GOT3 (cell line): ENCODE results near the gene GUCA2A.

Experiments used
- DNase-seq: peaks from one replicate; lab custom pipeline; 2025; ENCODE audit warnings: mixed read lengths; lab: John Stamatoyannopoulos, UW

The GUCA2A gene

DNA sequence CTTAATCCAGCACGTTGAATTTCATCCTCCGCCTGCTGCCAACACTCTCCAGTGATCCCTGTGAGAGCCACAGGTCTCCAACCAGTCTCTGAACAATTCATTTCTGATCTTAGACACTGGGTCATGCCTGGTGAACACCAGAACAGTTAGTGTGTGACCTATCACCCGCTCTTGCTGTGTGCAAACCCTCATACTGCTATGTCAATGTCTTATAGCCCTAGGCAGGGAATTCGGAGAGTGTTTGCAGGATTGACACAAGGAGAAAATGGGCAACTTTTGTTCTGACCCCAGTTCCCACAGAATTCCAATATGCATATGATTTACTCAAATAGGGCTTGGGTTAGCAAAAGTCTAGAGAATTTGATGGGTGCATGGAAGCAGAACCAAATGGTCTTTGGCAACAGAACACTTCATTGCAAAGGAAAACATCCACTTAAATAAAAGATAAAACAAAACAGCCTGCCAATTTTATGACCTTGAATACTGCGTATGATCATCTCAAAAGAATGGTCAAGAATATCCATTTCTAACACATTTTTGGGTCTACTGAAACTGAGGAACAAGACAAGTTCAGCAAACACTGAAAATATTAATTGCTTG lies 34.4 kb downstream of the GUCA2A start:
- no peak for DNase-seq

DNA sequence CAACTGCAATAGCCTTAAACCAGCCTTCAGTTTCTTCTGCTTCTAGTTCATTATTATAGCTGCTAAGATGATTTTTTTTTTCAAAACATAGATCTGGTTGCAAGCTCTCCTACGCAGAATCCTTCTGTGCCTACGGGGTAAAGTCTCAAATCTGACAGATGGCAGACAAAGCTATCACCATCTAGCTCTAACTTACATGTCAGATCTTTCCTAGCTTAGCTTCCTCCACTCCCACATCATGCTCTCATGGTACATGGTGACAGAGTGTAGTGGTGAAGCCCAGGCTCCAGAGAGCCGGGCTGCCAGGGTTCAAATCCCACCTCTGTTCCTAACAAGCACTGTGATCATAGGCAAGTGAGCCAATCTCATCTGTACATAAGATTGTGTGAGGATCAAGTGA lies 35.6 kb downstream of the GUCA2A start:
- DNase-seq = no peak

DNA sequence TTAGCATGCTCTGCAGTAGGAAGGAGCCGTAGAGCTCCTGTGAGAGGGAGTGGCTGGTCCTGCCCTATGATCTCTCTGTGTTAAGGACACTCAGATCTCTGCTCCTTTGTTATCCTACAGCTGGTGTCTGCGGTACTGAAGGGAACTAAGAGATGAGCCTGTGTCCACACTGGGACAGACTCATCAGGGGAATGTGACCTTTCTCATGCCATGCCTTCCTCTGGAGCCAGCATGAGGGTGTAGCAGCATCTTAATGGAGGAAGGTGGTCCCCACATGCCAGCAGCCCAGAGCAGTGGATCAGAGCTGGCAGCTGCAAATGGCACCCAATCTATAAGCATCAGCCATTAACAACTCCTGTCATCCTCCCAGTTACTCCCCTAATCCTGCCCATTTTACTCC lies 36.0 kb downstream of the GUCA2A start:
- DNase-seq = no peak

DNA sequence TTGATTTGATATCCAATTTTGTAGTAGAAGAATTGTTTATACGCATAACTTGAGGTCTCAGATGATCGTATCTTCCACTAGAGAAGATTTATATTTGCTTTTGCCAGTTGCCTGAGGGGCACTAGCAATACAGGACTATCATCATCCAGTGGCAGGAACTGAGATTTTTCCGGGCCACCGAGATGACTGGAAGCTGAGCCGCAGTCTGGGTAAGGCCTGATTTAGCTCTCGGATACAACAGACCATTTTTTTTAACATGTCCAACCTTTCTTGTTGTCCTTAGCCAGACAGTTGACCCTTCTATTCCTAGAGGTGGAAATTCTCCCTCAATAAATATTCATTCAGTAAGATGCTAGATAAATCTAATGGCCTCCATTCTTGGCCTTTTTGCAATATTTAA lies 36.8 kb downstream of the GUCA2A start:
- DNase-seq = no peak

DNA sequence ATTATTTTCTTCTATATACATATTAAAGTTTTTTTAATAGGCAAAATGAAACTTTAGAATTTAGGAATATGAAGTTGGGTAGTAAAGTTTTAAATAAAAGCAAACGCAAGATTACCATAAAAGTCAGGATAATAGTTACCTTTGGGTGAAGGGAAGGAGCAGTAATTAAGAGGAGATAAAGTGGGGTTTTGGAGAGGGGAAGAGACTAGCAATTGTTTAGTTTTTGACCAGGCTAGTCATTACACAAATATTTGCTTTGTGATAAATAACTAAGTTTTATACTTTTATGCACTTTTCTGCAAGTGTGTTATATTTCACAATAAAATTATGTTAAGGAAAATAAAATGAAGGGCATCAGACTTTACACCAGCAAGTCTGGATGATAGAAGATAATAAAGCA lies 39.0 kb downstream of the GUCA2A start:
- DNase-seq = no peak

DNA sequence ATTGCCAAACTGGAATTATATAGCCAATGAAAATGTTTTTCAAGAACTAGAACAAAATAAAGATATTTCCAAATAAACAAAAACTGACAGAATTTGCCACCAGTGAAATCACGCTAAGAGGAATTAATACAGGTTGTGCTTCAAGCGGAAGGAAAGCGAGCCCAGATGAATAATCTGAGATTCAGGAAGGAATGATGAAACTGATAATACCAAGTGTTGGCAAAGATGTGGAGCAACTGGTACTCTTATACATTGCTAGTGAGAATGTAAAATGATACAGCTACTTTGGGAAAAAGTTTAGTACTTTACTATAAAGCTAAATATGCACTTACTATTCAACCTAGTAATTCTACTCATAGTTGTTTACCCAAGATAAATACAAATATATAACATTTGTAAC lies 42.1 kb downstream of the GUCA2A start:
- no peak for DNase-seq

DNA sequence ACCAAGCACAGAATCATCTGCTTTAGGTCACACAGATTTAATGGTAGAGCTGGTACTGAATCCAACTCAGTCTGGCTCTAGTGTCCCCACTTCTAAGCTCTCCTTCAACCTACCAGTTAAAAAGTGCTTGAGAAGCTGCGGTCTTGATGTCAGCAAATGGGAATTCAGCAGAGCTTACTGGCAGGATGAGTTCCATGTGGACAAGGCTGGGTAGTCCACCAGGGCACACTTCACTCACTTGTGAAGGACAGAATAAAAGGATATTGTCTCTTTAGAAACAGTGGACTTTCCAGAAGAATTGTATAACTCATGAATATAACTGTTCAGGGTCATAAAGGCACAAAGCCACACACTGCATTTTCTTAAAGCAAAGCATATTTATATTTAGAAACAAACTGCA lies 46.4 kb downstream of the GUCA2A start:
- DNase-seq = no peak

DNA sequence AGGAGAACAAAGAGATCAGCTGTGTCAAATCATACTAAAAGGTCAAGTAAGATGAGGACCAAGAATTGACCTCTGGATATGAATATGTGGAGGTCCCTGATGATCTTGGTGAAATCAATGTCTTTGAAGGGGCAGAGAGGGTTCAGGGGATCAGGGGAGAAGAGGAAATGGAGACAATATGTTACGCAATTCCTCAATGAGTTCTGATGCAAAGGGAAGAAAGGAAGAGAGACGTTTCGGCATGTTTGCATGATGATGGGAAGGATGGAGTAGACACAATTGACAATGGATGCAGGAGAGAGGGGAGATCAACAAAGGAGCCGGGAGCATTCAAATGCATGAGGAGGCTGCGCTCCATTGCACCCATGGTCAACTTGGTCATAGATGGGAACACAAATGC lies 47.3 kb downstream of the GUCA2A start:
- no peak for DNase-seq

DNA sequence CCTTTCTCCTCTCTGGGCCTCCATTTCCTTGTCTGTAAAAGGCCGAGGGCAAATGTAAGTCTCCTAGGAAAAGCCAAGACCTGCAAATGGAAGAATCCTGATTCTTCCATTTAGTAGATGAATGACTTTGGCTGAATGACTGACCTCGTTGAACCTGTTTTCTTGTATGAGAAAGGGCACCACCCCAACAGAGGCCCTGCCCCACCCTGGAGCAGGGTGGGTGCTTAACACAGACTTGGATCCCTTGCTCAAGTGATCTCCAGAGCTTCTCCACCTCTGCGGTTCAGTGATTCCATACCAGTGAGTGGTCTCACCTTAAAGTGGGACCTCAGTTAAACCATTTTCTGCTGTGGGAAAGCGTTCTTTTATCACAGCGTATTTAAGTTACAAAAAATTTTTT lies 50.3 kb downstream of the GUCA2A start:
- no peak for DNase-seq
